Mesenchymal stem cell (in vitro differentiated cells and primary cell): ENCODE results near the gene C9orf57. TPM values are rescaled to one million over a fixed set of nuclear protein-coding genes. Genes with fewer than 3 reads are reported as not detected.
"Not testable (repeated sequence)": the region's sequence is repeated elsewhere in the genome, so short reads cannot be mapped to it uniquely, and the experiment has no call there.

Experiments
- DNase-seq: peaks from one replicate; pipeline ENCODE4 v3.0.0-alpha.2; 2013
- H2AFZ ChIP-seq: one replicate; pipeline ENCODE4 v1.6.1; 2013; ENCODE audit warnings: low read depth, mild to moderate bottlenecking, control low read depth, inconsistent platforms, low read length, moderate library complexity
- H2AK5ac ChIP-seq: 2 replicates; pipeline ENCODE4 v1.6.1; 2013; ENCODE audit warnings: low read length, moderate library complexity, mild to moderate bottlenecking, inconsistent platforms; ENCODE audit not compliant: severe bottlenecking
- H2BK120ac ChIP-seq: one replicate; pipeline ENCODE4 v1.6.1; 2013; ENCODE audit warnings: low read depth, mild to moderate bottlenecking, inconsistent platforms, low read length, moderate library complexity
- H2BK12ac ChIP-seq, 2 experiments: one replicate each; pipeline ENCODE4 v1.6.1; 2013; ENCODE audit warnings: inconsistent platforms in 2 of 2, low read length in 2 of 2, mild to moderate bottlenecking in 2 of 2, moderate library complexity in 2 of 2, control low read depth in 1 of 2
- H2BK15ac ChIP-seq: one replicate; pipeline ENCODE4 v1.6.1; 2013; ENCODE audit warnings: mild to moderate bottlenecking, low read depth, inconsistent platforms; ENCODE audit not compliant: poor library complexity, severe bottlenecking
- H2BK5ac ChIP-seq: 2 replicates; pipeline ENCODE4 v1.6.1; 2013; ENCODE audit warnings: low read depth, mild to moderate bottlenecking, low read length, control low read depth, inconsistent platforms; ENCODE audit not compliant: poor library complexity, severe bottlenecking
- H3K14ac ChIP-seq, 2 experiments: one replicate each; pipeline ENCODE4 v1.6.1; 2013; ENCODE audit warnings: inconsistent platforms in 2 of 2, low read length in 2 of 2, control low read depth in 1 of 2, mild to moderate bottlenecking in 1 of 2, moderate library complexity in 1 of 2
- H3K18ac ChIP-seq, 2 experiments: one replicate each; pipeline ENCODE4 v1.6.1; 2013; ENCODE audit warnings: inconsistent platforms in 2 of 2, low read length in 2 of 2, control low read depth in 1 of 2, low read depth in 1 of 2, mild to moderate bottlenecking in 1 of 2
- H3K23ac ChIP-seq, 2 experiments: one replicate each; pipeline ENCODE4 v1.6.1; 2013; ENCODE audit warnings: inconsistent platforms in 2 of 2, low read length in 2 of 2, mild to moderate bottlenecking in 2 of 2, moderate library complexity in 2 of 2, control low read depth in 1 of 2
- H3K27ac ChIP-seq: 2 replicates; pipeline ENCODE4 v1.5.1; 2013; ENCODE audit warnings: mild to moderate bottlenecking, moderate library complexity, low read length, control low read depth, inconsistent platforms; ENCODE audit not compliant: poor library complexity, severe bottlenecking
- H3K27me3 ChIP-seq, 2 experiments: 2 replicates each; pipeline versions ENCODE4 v1.6.1 to v1.7.0; 2013; ENCODE audit warnings: low read length in 2 of 2, mild to moderate bottlenecking in 2 of 2, moderate library complexity in 2 of 2, control low read depth in 1 of 2, inconsistent platforms in 1 of 2; ENCODE audit not compliant: control insufficient read depth in 1 of 2, insufficient read depth in 1 of 2
- H3K36me3 ChIP-seq, 2 experiments: 2 replicates each; pipeline versions ENCODE4 v1.6.1 to v1.7.0; 2013; ENCODE audit warnings: low read length in 2 of 2, control low read depth in 1 of 2, inconsistent platforms in 1 of 2, low read depth in 1 of 2, mild to moderate bottlenecking in 1 of 2; ENCODE audit not compliant: insufficient read depth in 2 of 2, control insufficient read depth in 1 of 2
- H3K4ac ChIP-seq, 2 experiments: one replicate each; pipeline ENCODE4 v1.6.1; 2013; ENCODE audit warnings: inconsistent platforms in 2 of 2, low read length in 2 of 2, mild to moderate bottlenecking in 2 of 2, moderate library complexity in 2 of 2, control low read depth in 1 of 2, low read depth in 1 of 2
- H3K4me1 ChIP-seq: 2 replicates; pipeline ENCODE4 v1.6.1; 2013; ENCODE audit warnings: low read depth, low read length, control low read depth; ENCODE audit not compliant: control insufficient read depth, insufficient read depth
- H3K4me2 ChIP-seq: 2 replicates; pipeline ENCODE4 v1.6.1; 2013; ENCODE audit warnings: low read length, mild to moderate bottlenecking, inconsistent platforms; ENCODE audit not compliant: poor library complexity, severe bottlenecking
- H3K4me3 ChIP-seq, 2 experiments: 2 replicates each; pipeline versions ENCODE4 v1.5.1 to v1.7.0; 2013; ENCODE audit warnings: low read length in 2 of 2, mild to moderate bottlenecking in 2 of 2, control low read depth in 1 of 2, low read depth in 1 of 2; ENCODE audit not compliant: insufficient read depth in 1 of 2
- H3K79me1 ChIP-seq: replicated peaks from 2 replicates; pipeline ENCODE4 v1.6.1; 2013; ENCODE audit warnings: mild to moderate bottlenecking, control low read depth, low read length, inconsistent platforms; ENCODE audit not compliant: poor library complexity, severe bottlenecking
- H3K9ac ChIP-seq: 2 replicates; pipeline ENCODE4 v1.7.0; 2013; ENCODE audit warnings: mild to moderate bottlenecking, low read length, moderate library complexity
- H3K9me3 ChIP-seq: 2 replicates; pipeline ENCODE4 v1.7.0; 2013; ENCODE audit warnings: mild to moderate bottlenecking, low read length; ENCODE audit not compliant: control insufficient read depth
- H4K8ac ChIP-seq: one replicate; pipeline ENCODE4 v1.6.1; 2013; ENCODE audit warnings: inconsistent platforms, mild to moderate bottlenecking, low read length, moderate library complexity
- H4K91ac ChIP-seq: one replicate; pipeline ENCODE4 v1.6.1; 2013; ENCODE audit warnings: mild to moderate bottlenecking, low read length, inconsistent platforms
- WGBS: methylation state at CpG from one replicate; pipeline ENCODE4 v1.1.7; 2013; ENCODE audit warnings: mixed read lengths; 5-methylcytosine and 5-hydroxymethylcytosine counted together
- polyA plus RNA-seq, 2 experiments: library from polyadenylated mRNA; stranded (reverse); fragments of 200-250 nt; gene quantifications; one replicate each; pipeline ENCODE4 v1.2.3, GENCODE V29; 2013

The C9orf57 gene, protein sequence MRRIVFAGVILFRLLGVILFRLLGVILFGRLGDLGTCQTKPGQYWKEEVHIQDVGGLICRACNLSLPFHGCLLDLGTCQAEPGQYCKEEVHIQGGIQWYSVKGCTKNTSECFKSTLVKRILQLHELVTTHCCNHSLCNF
- polyA plus RNA-seq (2013, experiment 1 of 2) = not detected
- not detected for polyA plus RNA-seq (2013, experiment 2 of 2)

DNA sequence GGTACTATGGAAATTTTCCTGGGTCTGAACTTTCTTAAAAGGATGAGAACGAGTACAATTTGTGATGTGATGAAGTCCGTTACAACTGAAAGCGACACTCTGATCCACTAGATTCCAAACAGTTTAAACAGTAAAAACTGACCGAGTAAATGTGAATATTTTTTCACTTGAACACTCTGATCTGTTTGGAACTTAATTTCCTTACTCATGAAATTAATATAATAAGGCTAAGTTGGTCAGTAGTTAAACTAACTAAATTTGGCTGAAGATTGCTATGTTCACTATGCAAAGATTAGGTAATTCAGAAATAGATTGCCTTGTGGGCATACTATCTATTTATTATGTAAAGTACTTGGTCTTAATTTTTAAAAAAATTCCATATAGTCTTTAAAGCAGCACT is at the start of gene C9orf57:
TSS of gene C9orf57 (minus strand) at position 101 of the 400 bp plus-strand sequence. CDS start 1,282 bp downstream, outside the sequence.
- no peaks in the 10 kb centered on the region for H3K36me3 ChIP-seq
- no CpG with 5 or more reads among the region's 4 CpGs for WGBS
- no peak within 1 kb of the TSS for H3K14ac ChIP-seq
- H2BK120ac ChIP-seq = no peak within 1 kb of the TSS
- no peak within 1 kb of the TSS for H2BK15ac ChIP-seq
- no peak within 1 kb of the TSS for H3K4me2 ChIP-seq
- H2AK5ac ChIP-seq = no peak within 1 kb of the TSS
- H3K79me1 ChIP-seq = no peaks in the 10 kb centered on the region
- no peaks in the 10 kb centered on the region for H3K9me3 ChIP-seq
- H3K9ac ChIP-seq = no peak within 1 kb of the TSS
- H4K91ac ChIP-seq = no peak within 1 kb of the TSS
- H2AFZ ChIP-seq = no peak within 1 kb of the TSS
- DNase-seq = no peak
- no peaks in the 10 kb centered on the region for H3K4me1 ChIP-seq
- no peak within 1 kb of the TSS for H3K4me3 ChIP-seq
- H3K4ac ChIP-seq = no peak within 1 kb of the TSS
- H4K8ac ChIP-seq = no peak within 1 kb of the TSS
- H3K23ac ChIP-seq = no peak within 1 kb of the TSS
- H2BK5ac ChIP-seq = no peak within 1 kb of the TSS
- H2BK12ac ChIP-seq = no peak within 1 kb of the TSS
- H3K18ac ChIP-seq = no peak within 1 kb of the TSS
- H3K27ac ChIP-seq = no peak within 1 kb of the TSS
- peaks cover 0 to 4% of the 10 kb centered on the region in 2 experiments for H3K27me3 ChIP-seq

DNA sequence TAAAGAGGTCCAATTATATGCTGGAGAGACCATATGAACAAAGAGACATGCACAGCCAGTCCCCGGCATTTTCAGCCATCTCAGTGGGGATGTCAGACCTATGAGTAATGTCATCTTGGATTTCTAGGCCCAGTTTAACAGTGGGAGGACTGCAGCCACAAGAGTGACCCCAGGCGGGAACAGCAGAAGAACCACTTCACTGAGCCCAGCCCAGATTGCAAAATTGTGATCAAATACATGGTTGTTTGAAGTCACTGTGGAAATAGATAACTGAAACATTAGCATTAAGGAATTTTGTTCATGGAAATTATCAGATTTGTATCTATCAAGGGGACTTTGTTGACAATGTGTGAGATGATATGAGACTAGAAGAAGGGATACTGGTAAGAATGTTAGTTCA is 42.1 kb upstream of the C9orf57 start:
- H2BK5ac ChIP-seq = no peak overlapping the region
- no peaks in the 10 kb centered on the region for H3K27me3 ChIP-seq
- H2BK12ac ChIP-seq = no peak overlapping the region
- H2BK120ac ChIP-seq = no peak overlapping the region
- H2BK15ac ChIP-seq = no peak overlapping the region
- H3K4ac ChIP-seq = no peak overlapping the region
- no peak overlapping the region for H3K4me3 ChIP-seq
- no peak overlapping the region for H4K8ac ChIP-seq
- no peak for DNase-seq
- WGBS = 82% methylated on average over 2 of the region's 2 CpGs
- no peaks in the 10 kb centered on the region for H3K4me1 ChIP-seq
- peaks cover 4% of the 10 kb centered on the region for H3K9me3 ChIP-seq
- H2AK5ac ChIP-seq = no peak overlapping the region
- H3K9ac ChIP-seq = no peak overlapping the region
- H3K23ac ChIP-seq = no peak overlapping the region
- H3K18ac ChIP-seq = no peak overlapping the region
- no peaks in the 10 kb centered on the region for H3K79me1 ChIP-seq
- H3K14ac ChIP-seq = no peak overlapping the region
- H2AFZ ChIP-seq = no peak overlapping the region
- no peak overlapping the region for H3K27ac ChIP-seq
- H3K36me3 ChIP-seq = no peaks in the 10 kb centered on the region
- no peak overlapping the region for H3K4me2 ChIP-seq
- H4K91ac ChIP-seq = no peak overlapping the region

DNA sequence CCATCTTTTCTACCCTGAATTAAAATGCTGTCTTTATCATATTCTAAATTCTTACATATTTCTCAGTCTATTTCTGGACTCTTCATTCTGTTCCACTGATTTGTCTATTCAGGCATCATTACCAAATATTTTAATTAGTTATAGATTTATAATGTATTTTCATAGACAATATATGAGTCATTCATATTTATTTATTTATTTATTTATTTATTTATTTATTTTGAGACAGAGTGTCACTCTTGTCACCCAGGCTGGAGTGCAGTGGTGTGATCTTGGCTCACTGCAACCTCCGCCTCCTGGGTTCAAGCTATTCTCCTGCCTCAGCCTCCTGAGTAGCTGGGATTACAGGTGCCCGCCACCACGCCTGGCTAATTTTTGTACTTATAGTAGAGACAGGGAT is 35.1 kb upstream of the C9orf57 start:
- not testable (repeated sequence) for H3K36me3 ChIP-seq, H3K18ac ChIP-seq, DNase-seq, H3K9ac ChIP-seq, H4K8ac ChIP-seq, H3K27ac ChIP-seq, H2BK5ac ChIP-seq, H3K4me1 ChIP-seq, H3K9me3 ChIP-seq, H3K79me1 ChIP-seq, H3K4ac ChIP-seq, H2BK15ac ChIP-seq, H2AK5ac ChIP-seq, H4K91ac ChIP-seq, H3K27me3 ChIP-seq, H2BK120ac ChIP-seq, H3K23ac ChIP-seq, H3K4me2 ChIP-seq, H3K4me3 ChIP-seq, H2AFZ ChIP-seq, H2BK12ac ChIP-seq, H3K14ac ChIP-seq
- WGBS = 74% methylated on average over 3 of the region's 3 CpGs

DNA sequence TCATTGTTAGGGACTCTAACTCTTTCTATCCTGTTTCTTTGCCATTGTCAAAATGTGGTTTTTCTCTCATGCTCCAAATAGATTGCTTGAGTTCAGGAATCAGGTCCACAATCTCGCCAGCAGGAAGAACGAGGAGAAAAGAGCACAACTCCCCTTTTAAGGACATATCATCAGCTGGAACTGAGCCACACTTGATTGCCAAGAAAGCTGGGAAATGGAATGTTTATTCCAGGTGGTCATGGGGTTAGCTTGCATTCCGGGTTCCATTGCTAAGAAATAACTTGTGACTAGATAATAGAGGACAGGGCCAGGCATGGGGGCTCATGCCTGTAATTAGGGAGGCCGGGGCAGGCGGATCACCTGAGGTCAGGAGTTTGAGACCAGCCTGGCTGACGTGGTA is 32.4 kb upstream of the C9orf57 start:
- DNase-seq = no peak
- H2BK5ac ChIP-seq = no peak overlapping the region
- no peak overlapping the region for H4K8ac ChIP-seq
- H2BK12ac ChIP-seq = no peak overlapping the region
- H3K4ac ChIP-seq = no peak overlapping the region
- no peaks in the 10 kb centered on the region for H3K79me1 ChIP-seq
- WGBS = 72% methylated on average over 5 of the region's 6 CpGs
- no peak overlapping the region for H3K9ac ChIP-seq
- no peak overlapping the region for H4K91ac ChIP-seq
- H3K27me3 ChIP-seq = no peaks in the 10 kb centered on the region
- no peak overlapping the region for H2BK15ac ChIP-seq
- no peak overlapping the region for H3K4me2 ChIP-seq
- H3K4me3 ChIP-seq = no peak overlapping the region
- no peak overlapping the region for H2AFZ ChIP-seq
- H3K14ac ChIP-seq = no peak overlapping the region
- H2AK5ac ChIP-seq = no peak overlapping the region
- H3K9me3 ChIP-seq = peaks cover 4% of the 10 kb centered on the region
- no peak overlapping the region for H3K18ac ChIP-seq
- H2BK120ac ChIP-seq = no peak overlapping the region
- H3K4me1 ChIP-seq = no peaks in the 10 kb centered on the region
- H3K36me3 ChIP-seq = no peaks in the 10 kb centered on the region
- H3K27ac ChIP-seq = no peak overlapping the region
- no peak overlapping the region for H3K23ac ChIP-seq
